Keratinocyte (primary cell): ENCODE data around the gene PAPOLB. TPM values are rescaled to one million over a fixed set of nuclear protein-coding genes. Genes with fewer than 3 reads are reported as not detected.

ENCODE experiments used
- DNase-seq: peaks from one replicate; pipeline ENCODE4 v3.0.0-alpha.2; 2011; ENCODE audit warnings: low read depth, missing footprints, low spot score
- FAIRE-seq: peaks from 2 replicates; lab custom pipeline; 2011; peaks lifted over from hg19 to GRCh38; lab: Jason Lieb, UNC
- H2AFZ ChIP-seq: 2 replicates; pipeline ENCODE4 v1.6.0; 2012; ENCODE audit warnings: low read length, control low read depth, inconsistent platforms; ENCODE audit not compliant: control insufficient read depth
- H3K27ac ChIP-seq: 2 replicates; pipeline ENCODE4 v1.5.1; 2011; ENCODE audit warnings: low read length; ENCODE audit not compliant: control insufficient read depth, insufficient read depth
- H3K27me3 ChIP-seq: 3 replicates; pipeline ENCODE4 v1.6.0; 2011; ENCODE audit warnings: low read length; ENCODE audit not compliant: control insufficient read depth, insufficient read depth; ENCODE audit errors: extremely low read depth
- H3K36me3 ChIP-seq, 2 experiments: 2 replicates in 1 of 2; 3 replicates in 1 of 2; pipeline ENCODE4 v1.5.1; 2011; ENCODE audit warnings: low read length in 2 of 2, mild to moderate bottlenecking in 1 of 2; ENCODE audit not compliant: control insufficient read depth in 2 of 2, insufficient read depth in 2 of 2; ENCODE audit errors: extremely low read depth in 1 of 2
- H3K4me1 ChIP-seq: 3 replicates; pipeline ENCODE4 v1.5.1; 2011; ENCODE audit warnings: low read length; ENCODE audit not compliant: control insufficient read depth, insufficient read depth; ENCODE audit errors: extremely low read depth
- H3K4me2 ChIP-seq: 3 replicates; pipeline ENCODE4 v1.6.0; 2011; ENCODE audit warnings: low read depth, low read length; ENCODE audit not compliant: control insufficient read depth, insufficient read depth; ENCODE audit errors: extremely low read depth
- H3K4me3 ChIP-seq, 3 experiments: fragments of 200-600 bp in 1 of 3; sonication (generic) in 1 of 3; 2 replicates in 2 of 3; 3 replicates in 1 of 3; pipeline ENCODE4 v1.5.1; 2011 to 2016; ENCODE audit warnings: low read length in 3 of 3, mild to moderate bottlenecking in 3 of 3, control low read depth in 2 of 3, inconsistent platforms in 1 of 3, low read depth in 1 of 3, mixed read lengths in 1 of 3, mixed run types in 1 of 3, moderate library complexity in 1 of 3; ENCODE audit not compliant: control insufficient read depth in 2 of 3, insufficient read depth in 2 of 3; ENCODE audit errors: extremely low read depth in 1 of 3
- H3K79me2 ChIP-seq: 2 replicates; pipeline ENCODE4 v1.6.0; 2012; ENCODE audit warnings: low read length; ENCODE audit not compliant: control insufficient read depth, insufficient read depth
- H3K9ac ChIP-seq: 3 replicates; pipeline ENCODE4 v1.6.0; 2011; ENCODE audit warnings: low read length; ENCODE audit not compliant: control insufficient read depth, insufficient read depth; ENCODE audit errors: extremely low read depth
- H3K9me1 ChIP-seq: 3 replicates; pipeline ENCODE4 v1.6.0; 2011; ENCODE audit warnings: low read length; ENCODE audit not compliant: control insufficient read depth, insufficient read depth; ENCODE audit errors: extremely low read depth
- H3K9me3 ChIP-seq: 2 replicates; pipeline ENCODE4 v1.5.1; 2012; ENCODE audit warnings: low read depth, low read length; ENCODE audit not compliant: control insufficient read depth
- H4K20me1 ChIP-seq: 3 replicates; pipeline ENCODE4 v1.6.0; 2011; ENCODE audit warnings: low read length; ENCODE audit not compliant: control insufficient read depth, insufficient read depth; ENCODE audit errors: extremely low read depth
- CTCF ChIP-seq, 3 experiments: IDR thresholded peaks in 1 of 3; conservative IDR thresholded peaks in 1 of 3; optimal IDR thresholded peaks in 1 of 3; 2 replicates in 2 of 3; 3 replicates in 1 of 3; pipeline versions ENCODE3 to v1.5.1; 2011; ENCODE audit warnings: low read length in 3 of 3, mild to moderate bottlenecking in 3 of 3, moderate library complexity in 2 of 3, control low read depth in 1 of 3, inconsistent platforms in 1 of 3; ENCODE audit not compliant: insufficient read depth in 2 of 3; ENCODE audit errors: extremely low read depth in 1 of 3
- EZH2 ChIP-seq: IDR thresholded peaks from one replicate; pipeline ENCODE4 v1.6.1; 2012; ENCODE audit warnings: inconsistent platforms, mild to moderate bottlenecking, low read length, moderate library complexity
- dilution Hi-C: fragments of 300-500 bp; cut with MboI; formaldehyde crosslinking; loops from one replicate; pipeline ENCODE4 v1.7.0; 2020; ENCODE audit warnings: low sequenced_read_pairs; ENCODE audit not compliant: extremely low pct_ligation_motif_present
- polyA plus RNA-seq, 5 experiments: library from polyadenylated mRNA; depleted of rRNA in 3 of 5; stranded (reverse) in 3 of 5; stranded (forward) in 1 of 5; unstranded in 1 of 5; fragments of >200 nt; gene quantifications; 1 replicate in 1 of 5; 2 replicates in 3 of 5; 3 replicates in 1 of 5; pipeline versions ENCODE4 v1.2.1 to v1.2.3, GENCODE V29; 2011 to 2012; ENCODE audit warnings: missing spikeins in 2 of 5, low read depth in 1 of 5, low replicate concordance in 1 of 5

The PAPOLB gene
- polyA plus RNA-seq, 1 donor (not counting 4 experiments of a cell fraction or from before 2014, with no cell fraction given), result not detected

- TF ChIP-seq EZH2, result no peak
- TF ChIP-seq CTCF (optimal IDR thresholded peaks at IDR 0.05 in 1 of 3, IDR thresholded peaks at IDR 0.05 in 1 of 3, conservative IDR thresholded peaks at IDR 0.05 in 1 of 3; ENCODE audit: extremely low read depth in 1 of 3, insufficient read depth in 2 of 3, low read length in 3 of 3), result no peak
- Histone ChIP-seq H3K27ac (no peak overlapping the region), H3K36me3 (no peaks in the 10 kb centered on the region), H3K9me1 (no peaks in the 10 kb centered on the region), H3K9ac (no peak overlapping the region), H2AFZ (no peak overlapping the region), H3K4me1 (no peaks in the 10 kb centered on the region), H3K9me3 (no peaks in the 10 kb centered on the region), H3K4me2 (no peak overlapping the region), H3K79me2 (no peaks in the 10 kb centered on the region), H3K27me3 (peaks cover 11% of the 10 kb centered on the region), H3K4me3 (no peak overlapping the region), H4K20me1 (no peaks in the 10 kb centered on the region)
- FAIRE-seq, result no peak
- dilution Hi-C loops, result no loop called here
- no peak for DNase-seq
Observed at GRCh38 chr7:4818000-4818794, 43.6 kb downstream of the PAPOLB start.

- no peak for FAIRE-seq
- H3K79me2 ChIP-seq, result no peaks in the 10 kb centered on the region
- no peak overlapping the region for H3K27ac ChIP-seq
- peaks cover 11% of the 10 kb centered on the region for H3K27me3 ChIP-seq
- no peaks in the 10 kb centered on the region for H3K9me3 ChIP-seq
- TF ChIP-seq EZH2 (no peak), CTCF (optimal IDR thresholded peaks at IDR 0.05 in 1 of 3, IDR thresholded peaks at IDR 0.05 in 1 of 3, conservative IDR thresholded peaks at IDR 0.05 in 1 of 3; ENCODE audit: extremely low read depth in 1 of 3, insufficient read depth in 2 of 3, low read length in 3 of 3) (no peak)
- dilution Hi-C loops, result no loop called here
- no peak overlapping the region for H3K4me2 ChIP-seq
- H2AFZ ChIP-seq, result no peak overlapping the region
- no peaks in the 10 kb centered on the region for H3K36me3 ChIP-seq
- no peak overlapping the region for H3K9ac ChIP-seq
- H3K4me3 ChIP-seq, result no peak overlapping the region
- H3K4me1 ChIP-seq, result no peaks in the 10 kb centered on the region
- no peaks in the 10 kb centered on the region for H4K20me1 ChIP-seq
- DNase-seq, result no peak
- no peaks in the 10 kb centered on the region for H3K9me1 ChIP-seq
Observed at GRCh38 chr7:4817178-4817901, 44.5 kb downstream of the PAPOLB start.
